A549 (cell line): ENCODE results near the gene OTOG. TPM values are rescaled to one million over a fixed set of nuclear protein-coding genes. Genes with fewer than 3 reads are reported as not detected.

Source experiments
- ATAC-seq, 2 experiments: fragments of 200-7000 bp in 1 of 2; fragments of >200 bp in 1 of 2; cut with Nextera tagmentation in 1 of 2; cut with Tn5 transposase in 1 of 2; 3 replicates each; pipeline versions ENCODE4 v1.8.0 to v1.9.1; 2018 to 2020; ENCODE audit warnings: mild to moderate bottlenecking in 1 of 2, moderate library complexity in 1 of 2
- CTCF ChIA-PET: fragments of 300-600 bp; sonication (Branson Sonifier 250); formaldehyde crosslinking; extraction: SDS; loops from one replicate; lab custom pipeline; 2021; ENCODE audit warnings: antibody characterized with exemption, inconsistent platforms; lab: Yijun Ruan, JAX
- POLR2A ChIA-PET: fragments of 350-600 bp; formaldehyde crosslinking; extraction: SDS; loops from one replicate; lab custom pipeline; 2021; ENCODE audit warnings: antibody characterized with exemption, inconsistent platforms; lab: Yijun Ruan, JAX
- DNase-seq, 2 experiments: peaks; one replicate each; pipeline versions ENCODE4 v3.0.0 to v3.0.0-alpha.2; 2011 to 2016; ENCODE audit warnings: low read depth in 1 of 2, low spot score in 1 of 2
- FAIRE-seq: peaks from 2 replicates; lab custom pipeline; 2011; peaks lifted over from hg19 to GRCh38; lab: Jason Lieb, UNC
- H3K27ac ChIP-seq, 2 experiments: fragments of >200 bp; sonication (Bioruptor Twin); formaldehyde crosslinking; 3 replicates each; pipeline ENCODE4 v1.5.1; 2016 to 2017
- H3K4me1 ChIP-seq: fragments of >200 bp; sonication (Bioruptor Twin); formaldehyde crosslinking; 3 replicates; pipeline ENCODE4 v1.6.1; 2016
- H3K4me2 ChIP-seq: fragments of >200 bp; sonication (Bioruptor Twin); formaldehyde crosslinking; 3 replicates; pipeline ENCODE4 v1.6.1; 2016
- H3K4me3 ChIP-seq: fragments of >200 bp; sonication (Bioruptor Twin); formaldehyde crosslinking; 3 replicates; pipeline ENCODE4 v1.5.1; 2016
- H3K9me3 ChIP-seq: fragments of >200 bp; sonication (Bioruptor Twin); formaldehyde crosslinking; 3 replicates; pipeline ENCODE4 v1.6.1; 2016
- ATOH8 ChIP-seq: fragments of 250-450 bp; sonication (Bioruptor Pico); IDR thresholded peaks from 2 replicates; pipeline ENCODE4 v1.5.0; 2020; ENCODE audit warnings: low read depth, mild to moderate bottlenecking, moderate library complexity
- BCL3 ChIP-seq: fragments of >200 bp; sonication (Bioruptor Twin); formaldehyde crosslinking; IDR thresholded peaks from 3 replicates; pipeline ENCODE4 v1.6.1; 2016
- CBX2 ChIP-seq: fragments of 200-600 bp; sonication (generic); IDR thresholded peaks from 2 replicates; pipeline ENCODE4 v1.6.1; 2016; ENCODE audit warnings: low read depth, mild to moderate bottlenecking, borderline replicate concordance
- CEBPB ChIP-seq, 2 experiments: fragments of >200 bp in 1 of 2; sonication (Bioruptor Twin) in 1 of 2; formaldehyde crosslinking in 1 of 2; IDR thresholded peaks; 2 replicates each; pipeline ENCODE4 v1.6.1; 2012 to 2016
- CHD2 ChIP-seq: fragments of 150-350 bp; IDR thresholded peaks from 2 replicates; pipeline ENCODE4 v1.6.1; 2014; ENCODE audit warnings: low read length; ENCODE audit not compliant: partially characterized antibody
- CTCF ChIP-seq: fragments of >200 bp; sonication (Bioruptor Twin); formaldehyde crosslinking; IDR thresholded peaks from 3 replicates; pipeline ENCODE4 v1.5.1; 2016
- EP300 ChIP-seq, 2 experiments: fragments of >200 bp; sonication (Bioruptor Twin); formaldehyde crosslinking; IDR thresholded peaks; 2 replicates in 1 of 2; 3 replicates in 1 of 2; pipeline ENCODE4 v1.6.1; 2016 to 2017
- ESRRA ChIP-seq: fragments of 150-350 bp; IDR thresholded peaks from 2 replicates; pipeline ENCODE4 v1.6.1; 2014; ENCODE audit warnings: mild to moderate bottlenecking, low read length, borderline replicate concordance
- FOSL2 ChIP-seq, 2 experiments: fragments of 450-650 bp in 1 of 2; fragments of >200 bp in 1 of 2; sonication (Bioruptor Twin) in 1 of 2; formaldehyde crosslinking; IDR thresholded peaks; 2 replicates each; pipeline versions ENCODE4 v1.5.0 to v1.6.1; 2016 to 2020; ENCODE audit warnings: mild to moderate bottlenecking in 1 of 2, moderate library complexity in 1 of 2
- GATA3 ChIP-seq: IDR thresholded peaks from 2 replicates; pipeline ENCODE4 v1.6.1; 2012; ENCODE audit warnings: borderline replicate concordance
- HES2 ChIP-seq: fragments of >200 bp; sonication (Bioruptor Twin); formaldehyde crosslinking; IDR thresholded peaks from 2 replicates; pipeline ENCODE4 v1.6.1; 2016
- HOXB13 ChIP-seq: fragments of 250-450 bp; sonication (Bioruptor Pico); IDR thresholded peaks from 2 replicates; pipeline ENCODE4 v1.5.0; 2020; ENCODE audit warnings: low read depth, mild to moderate bottlenecking, moderate library complexity
- HOXB5 ChIP-seq: fragments of 250-450 bp; sonication (Bioruptor Pico); IDR thresholded peaks from 2 replicates; pipeline ENCODE4 v1.5.0; 2020; ENCODE audit warnings: mild to moderate bottlenecking, moderate library complexity
- JUN ChIP-seq, 2 experiments: fragments of >200 bp; sonication (Bioruptor Twin); formaldehyde crosslinking; IDR thresholded peaks; 2 replicates in 1 of 2; 3 replicates in 1 of 2; pipeline ENCODE4 v1.6.1; 2016 to 2017
- KDM1A ChIP-seq: fragments of 200-600 bp; sonication (generic); IDR thresholded peaks from 2 replicates; pipeline ENCODE4 v1.6.1; 2016; ENCODE audit warnings: low read depth, mild to moderate bottlenecking
- MAZ ChIP-seq: fragments of 150-350 bp; IDR thresholded peaks from 2 replicates; pipeline ENCODE4 v1.6.1; 2014; ENCODE audit warnings: antibody characterized with exemption, low read depth, low read length, borderline replicate concordance
- NFE2L2 ChIP-seq: fragments of 150-350 bp; conservative IDR thresholded peaks from 2 replicates; pipeline ENCODE4 v1.6.1; 2014; ENCODE audit warnings: low read length
- NPAS2 ChIP-seq: fragments of 250-450 bp; sonication (Bioruptor Pico); IDR thresholded peaks from 2 replicates; pipeline ENCODE4 v1.8.0; 2022; ENCODE audit warnings: mild to moderate bottlenecking, moderate library complexity, borderline replicate concordance
- PHF8 ChIP-seq: fragments of 200-600 bp; sonication (generic); IDR thresholded peaks from 2 replicates; pipeline ENCODE4 v1.6.1; 2016; ENCODE audit warnings: low read depth, mild to moderate bottlenecking, antibody characterized with exemption, moderate library complexity, borderline replicate concordance
- RARB ChIP-seq: fragments of 250-450 bp; sonication (Bioruptor Pico); IDR thresholded peaks from 2 replicates; pipeline ENCODE4 v1.8.0; 2021; ENCODE audit warnings: mild to moderate bottlenecking, moderate library complexity
- REST ChIP-seq: fragments of 200-600 bp; sonication (generic); IDR thresholded peaks from 2 replicates; pipeline ENCODE4 v1.6.1; 2016; ENCODE audit warnings: antibody characterized with exemption, mild to moderate bottlenecking, moderate library complexity
- TP53 ChIP-seq: fragments of 250-450 bp; sonication (Bioruptor Pico); IDR thresholded peaks from 2 replicates; pipeline ENCODE4 v1.5.0; 2021; ENCODE audit warnings: mild to moderate bottlenecking, moderate library complexity
- ZNF302 ChIP-seq: fragments of 250-450 bp; sonication (Bioruptor Pico); IDR thresholded peaks from 2 replicates; pipeline ENCODE4 v1.9.0; 2021; ENCODE audit warnings: inconsistent platforms, mild to moderate bottlenecking, moderate library complexity
- WGBS: methylation state at CpG from one replicate; pipeline ENCODE4 v1.1.6; 2017; ENCODE audit errors: missing lambda C conversion rate; 5-methylcytosine and 5-hydroxymethylcytosine counted together
- polyA plus RNA-seq, 4 experiments: library from polyadenylated mRNA; depleted of rRNA in 3 of 4; stranded (reverse); fragments of >200 nt; fragmentation: RNase III in 1 of 4; extraction: RNeasy Plus Mini Kit Qiagen cat#74134 plus additional on column Dnase treatment in 1 of 4; gene quantifications; 2 replicates in 3 of 4; 3 replicates in 1 of 4; pipeline ENCODE4 v1.2.3, GENCODE V29; 2011 to 2017

OTOG gene
- polyA plus RNA-seq, 2 of the 4 experiments (the other 2 are of a cell fraction), result not detected

GRCh38 chr11:17570034-17570433, 23.0 kb downstream of the OTOG start:
- DNase-seq, result no peak
- POLR2A ChIA-PET, result no interaction called here
- WGBS, result 62% methylated on average over 23 of the region's 23 CpGs
- Histone ChIP-seq H3K27ac (no peak overlapping the region), H3K4me1 (no peaks in the 10 kb centered on the region), H3K4me3 (no peak overlapping the region), H3K9me3 (no peaks in the 10 kb centered on the region), H3K4me2 (no peak overlapping the region)
- TF ChIP-seq CEBPB (IDR thresholded peaks at IDR 0.05) (no peak), KDM1A (no peak), ZNF302 (CRISPR knock-in tag) (no peak), REST (no peak), EP300 (IDR thresholded peaks at IDR 0.05) (no peak), CHD2 (no peak), HOXB5 (CRISPR knock-in tag) (no peak), ESRRA (no peak), CBX2 (no peak), ATOH8 (CRISPR knock-in tag) (no peak), FOSL2 (IDR thresholded peaks at IDR 0.05) (no peak), FOSL2 (CRISPR knock-in tag; IDR thresholded peaks at IDR 0.05) (no peak), MAZ (no peak), CTCF (no peak)
- ATAC-seq, result no peak; a peak in 1 of 6 replicates
- no peak for FAIRE-seq
- CTCF ChIA-PET, result interaction anchor here (0.6 to 1.9 kb wide), 3 partner anchors 42 to 409 kb away, joined by 4 to 5 read pairs (median 5); no protein-coding TSS in a partner anchor

- no peak overlapping the region for H3K27ac ChIP-seq
- H3K9me3 ChIP-seq, result no peaks in the 10 kb centered on the region
- 72% methylated on average over 14 of the region's 14 CpGs for WGBS
- CTCF ChIA-PET, result interaction anchor here (1.9 to 2.1 kb wide), 2 partner anchors 44 to 407 kb away, joined by 5 read pairs; no protein-coding TSS in a partner anchor
- FAIRE-seq (no peak), ATAC-seq (no peak), DNase-seq (no peak)
- POLR2A ChIA-PET, result no interaction called here
- H3K4me3 ChIP-seq, result no peak overlapping the region
- no peaks in the 10 kb centered on the region for H3K4me1 ChIP-seq
- H3K4me2 ChIP-seq, result no peak overlapping the region
- TF ChIP-seq PHF8 (no peak), HES2 (no peak), REST (no peak), NPAS2 (CRISPR knock-in tag) (no peak), HOXB13 (CRISPR knock-in tag) (no peak), TP53 (CRISPR knock-in tag) (no peak), BCL3 (no peak), NFE2L2 (no peak), ESRRA (no peak), JUN (IDR thresholded peaks at IDR 0.05) (no peak), GATA3 (no peak), HOXB5 (CRISPR knock-in tag) (no peak), CHD2 (no peak), CEBPB (IDR thresholded peaks at IDR 0.05) (no peak), RARB (CRISPR knock-in tag) (no peak)
Measured at GRCh38 chr11:17571431-17572358, 24.6 kb downstream of the OTOG start.
